ENCODE results near the gene SHROOM1. TPM values are rescaled to one million over a fixed set of nuclear protein-coding genes. Genes with fewer than 3 reads are reported as not detected.

The SHROOM1 gene
- total and polyA plus RNA-seq, 4 experiments from 2014 or later = 0.49 TPM; not detected in 3

DNA sequence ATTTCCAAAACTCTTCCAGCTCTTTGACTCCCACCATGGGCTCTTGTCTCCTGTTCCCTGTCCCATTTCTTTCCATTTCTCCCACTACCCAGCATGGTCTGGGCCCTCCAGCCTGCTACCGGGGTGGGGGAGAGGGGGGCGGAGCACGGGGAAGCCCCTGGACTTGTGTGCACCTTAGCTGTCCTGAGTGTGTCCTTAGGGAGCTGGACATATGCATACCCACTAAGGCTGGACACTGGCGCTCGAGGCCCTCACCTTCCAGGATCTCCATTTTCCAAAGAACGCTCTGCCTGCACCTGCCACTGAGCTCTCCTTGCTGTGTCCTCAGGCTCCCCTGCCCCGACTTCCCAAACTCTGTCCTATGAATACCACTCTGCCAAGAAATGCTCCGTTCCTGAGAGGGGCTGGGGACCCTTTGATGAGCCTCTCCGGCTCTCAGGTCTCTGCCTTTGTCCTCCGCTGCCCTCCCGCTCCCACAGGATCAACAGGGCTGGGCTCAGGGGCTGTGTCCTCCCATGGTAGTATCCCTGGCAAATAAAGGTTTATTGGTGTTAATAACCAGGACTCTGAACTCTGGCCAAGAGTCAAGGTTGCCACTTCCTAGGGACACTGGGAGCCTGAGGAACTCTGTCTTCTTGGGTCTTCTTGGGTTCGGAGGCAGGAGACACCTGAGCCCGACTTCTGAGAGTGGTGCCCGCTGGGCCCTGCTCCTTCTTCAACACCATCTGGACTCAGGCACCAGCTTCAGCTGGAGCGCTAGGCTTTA lies 831 bp upstream of the SHROOM1 start:
- peaks cover 18 to 43% of the 10 kb centered on the region in 2 donors for H3K27me3 Mint-ChIP-seq
- Histone ChIP-seq H3K36me3 (ENCODE audit: insufficient read depth, low read length) (no peaks in the 10 kb centered on the region), H3K27ac (ENCODE audit: low read depth, low read length) (no peak overlapping the region), H3K4me1 (ENCODE audit: insufficient read depth, low read length) (no peaks in the 10 kb centered on the region), H3K27me3 (ENCODE audit: insufficient read depth, low read length) (peaks cover 2% of the 10 kb centered on the region), H3K9me3 (ENCODE audit: control insufficient read depth in 1 of 2, low read length in 2 of 2) (no peaks in the 10 kb centered on the region), H3K4me3 (ENCODE audit: low read length in 2 of 2) (no peak overlapping the region)
- H3K4me3 Mint-ChIP-seq = peak overlapping the region; percentile 62 to 85 (median 76)
- no peaks in the 10 kb centered on the region for H3K36me3 Mint-ChIP-seq
- peaks cover 5 to 14% (median 8%) of the 10 kb centered on the region in 4 donors for H3K4me1 Mint-ChIP-seq
- peak overlapping the region in 2 of 7 donors; percentile 11 to 24 for H3K27ac Mint-ChIP-seq
- POLR2A ChIA-PET (ENCODE audit: partially characterized antibody) = no interaction called here
- H3K9me3 Mint-ChIP-seq = no peaks in the 10 kb centered on the region
- intact Hi-C loops (cut with micrococcal nuclease) = no loop called here
- CTCF ChIA-PET (ENCODE audit: partially characterized antibody) = interaction anchor here (1.7 to 4.1 kb wide), 4 partner anchors 11 to 52 kb away, joined by 6 to 42 read pairs (median 12); no protein-coding TSS in a partner anchor
- no peak for DNase-seq

DNA sequence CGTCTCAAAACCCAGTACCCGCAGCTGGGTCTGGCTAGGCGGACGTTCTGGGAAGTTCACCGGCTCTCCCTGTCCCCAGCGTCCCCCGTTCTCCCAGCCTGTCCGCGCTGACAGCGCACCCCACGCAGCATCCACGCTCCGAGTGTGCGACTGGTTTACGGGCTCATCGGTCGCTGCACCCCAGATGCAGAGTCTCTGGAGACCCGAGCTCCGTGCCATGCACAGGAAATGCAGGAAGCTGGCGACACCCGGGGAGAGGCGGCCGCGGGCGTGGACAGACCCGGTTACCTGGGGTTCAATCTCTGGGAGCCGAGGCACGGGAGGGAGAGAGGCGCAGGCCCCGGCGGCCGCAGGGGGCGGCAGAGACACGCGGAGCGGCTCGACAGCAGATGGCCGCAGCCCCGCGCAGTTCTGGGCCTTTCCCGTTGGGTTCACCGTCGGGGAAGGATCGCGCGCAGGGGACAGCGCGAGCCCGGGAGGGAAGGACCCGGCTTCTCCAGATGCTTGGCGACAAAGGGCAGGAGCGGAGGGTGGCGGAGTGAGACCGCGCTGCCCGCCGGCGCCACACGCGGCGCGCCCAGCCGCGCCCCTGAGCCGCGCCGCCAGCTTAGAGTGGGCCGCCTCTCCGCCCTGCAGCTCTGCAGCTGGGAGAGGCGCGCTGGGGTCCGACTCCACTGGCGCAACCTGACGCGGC lies 558 bp downstream of the SHROOM1 start:
- peak; percentile 65 to 71 (median 68) for DNase-seq
- H3K27me3 ChIP-seq (ENCODE audit: insufficient read depth, low read length) = peaks cover 8% of the 10 kb centered on the region
- ChIA-PET POLR2A (ENCODE audit: partially characterized antibody) (interaction anchor here (1.7 to 2.6 kb wide), 3 partner anchors 10 to 53 kb away, joined by 7 to 9 read pairs (median 7); partner anchors contain the start of genes GDF9 and UQCRQ), CTCF (ENCODE audit: partially characterized antibody) (interaction anchor here (1.0 to 4.1 kb wide), 13 partner anchors 9 to 61 kb away, joined by 3 to 42 read pairs (median 6); no protein-coding TSS in a partner anchor)
- no peaks in the 10 kb centered on the region for H3K9me3 ChIP-seq (ENCODE audit: control insufficient read depth in 1 of 2, low read length in 2 of 2)
- Mint-ChIP-seq H3K27me3 (peaks cover 21 to 45% of the 10 kb centered on the region in 2 donors), H3K9me3 (no peaks in the 10 kb centered on the region), H3K27ac (peak overlapping the region in 4 of 7 donors; percentile 12 to 83 (median 70)), H3K36me3 (no peaks in the 10 kb centered on the region), H3K4me3 (peak overlapping the region; percentile 86 to 92 (median 90)), H3K4me1 (peaks cover 5 to 14% (median 8%) of the 10 kb centered on the region in 4 donors)
- intact Hi-C loops (cut with micrococcal nuclease) = loop anchor here (1.0 to 10.0 kb wide), 2 partner anchors 53 to 535 kb away; partner anchors contain the start of gene SLC22A4
- no peaks in the 10 kb centered on the region for H3K36me3 ChIP-seq (ENCODE audit: insufficient read depth, low read length)
- H3K4me1 ChIP-seq (ENCODE audit: insufficient read depth, low read length) = no peaks in the 10 kb centered on the region
- H3K4me3 ChIP-seq (ENCODE audit: low read length in 2 of 2) = peak overlapping the region in 1 of 2 donors; percentile 58
- H3K27ac ChIP-seq (ENCODE audit: low read depth, low read length) = no peak overlapping the region

DNA sequence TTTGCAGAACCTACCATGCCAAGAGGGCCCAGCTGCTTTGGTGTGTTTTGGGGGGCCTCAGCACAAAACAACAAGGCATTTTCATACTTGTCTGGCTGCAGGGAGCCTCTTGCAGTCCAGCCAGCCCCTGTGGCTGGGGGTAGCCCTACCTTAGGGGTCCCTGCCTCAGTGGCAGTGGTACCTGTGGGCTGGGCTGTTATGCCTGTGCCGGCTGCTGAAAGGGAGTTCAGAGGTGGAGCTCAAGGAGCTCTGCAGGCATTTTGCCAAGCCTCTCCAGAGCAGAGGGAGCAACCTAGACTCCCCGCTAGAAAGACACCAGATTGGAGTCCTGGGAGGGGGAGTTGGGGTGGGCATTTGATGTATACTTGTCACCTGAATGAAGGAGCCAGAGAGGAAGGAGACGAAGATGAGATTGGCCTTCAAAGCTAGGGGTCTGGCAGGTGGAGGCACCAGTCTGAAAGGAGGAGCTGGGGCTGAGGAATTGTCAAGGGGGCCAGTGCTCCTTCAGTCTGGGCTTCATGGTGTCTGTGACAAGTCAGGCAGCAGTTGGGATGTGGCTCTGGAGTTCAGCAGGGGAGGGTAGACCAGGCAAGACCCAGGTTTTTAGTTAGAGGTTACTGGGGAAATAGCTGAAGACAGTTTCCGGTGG lies 1.5 kb downstream of the SHROOM1 start:
- Histone ChIP-seq H3K4me3 (ENCODE audit: low read length in 2 of 2) (no peak overlapping the region), H3K36me3 (ENCODE audit: insufficient read depth, low read length) (no peaks in the 10 kb centered on the region), H3K27me3 (ENCODE audit: insufficient read depth, low read length) (peaks cover 17% of the 10 kb centered on the region), H3K27ac (ENCODE audit: low read depth, low read length) (no peak overlapping the region), H3K4me1 (ENCODE audit: insufficient read depth, low read length) (no peaks in the 10 kb centered on the region), H3K9me3 (ENCODE audit: control insufficient read depth in 1 of 2, low read length in 2 of 2) (no peaks in the 10 kb centered on the region)
- no peaks in the 10 kb centered on the region for H3K9me3 Mint-ChIP-seq
- ChIA-PET POLR2A (ENCODE audit: partially characterized antibody) (interaction anchor here (1.7 to 2.6 kb wide), 3 partner anchors 9 to 54 kb away, joined by 7 to 9 read pairs (median 7); partner anchors contain the start of genes GDF9 and UQCRQ), CTCF (ENCODE audit: partially characterized antibody) (interaction anchor here (0.8 to 4.1 kb wide), 16 partner anchors 8 to 302 kb away, joined by 3 to 42 read pairs (median 6); no protein-coding TSS in a partner anchor)
- DNase-seq = no peak
- peak overlapping the region; percentile 63 to 92 (median 81) for H3K4me3 Mint-ChIP-seq
- H3K4me1 Mint-ChIP-seq = peaks cover 5 to 14% (median 8%) of the 10 kb centered on the region in 4 donors
- intact Hi-C loops (cut with micrococcal nuclease) = loop anchor here (10.0 kb wide), 1 partner anchor 534 kb away; the partner anchor contains the start of gene SLC22A4
- H3K27ac Mint-ChIP-seq = peak overlapping the region in 1 of 7 donors; percentile 60
- no peaks in the 10 kb centered on the region for H3K36me3 Mint-ChIP-seq
- peaks cover 24 to 47% of the 10 kb centered on the region in 2 donors for H3K27me3 Mint-ChIP-seq

DNA sequence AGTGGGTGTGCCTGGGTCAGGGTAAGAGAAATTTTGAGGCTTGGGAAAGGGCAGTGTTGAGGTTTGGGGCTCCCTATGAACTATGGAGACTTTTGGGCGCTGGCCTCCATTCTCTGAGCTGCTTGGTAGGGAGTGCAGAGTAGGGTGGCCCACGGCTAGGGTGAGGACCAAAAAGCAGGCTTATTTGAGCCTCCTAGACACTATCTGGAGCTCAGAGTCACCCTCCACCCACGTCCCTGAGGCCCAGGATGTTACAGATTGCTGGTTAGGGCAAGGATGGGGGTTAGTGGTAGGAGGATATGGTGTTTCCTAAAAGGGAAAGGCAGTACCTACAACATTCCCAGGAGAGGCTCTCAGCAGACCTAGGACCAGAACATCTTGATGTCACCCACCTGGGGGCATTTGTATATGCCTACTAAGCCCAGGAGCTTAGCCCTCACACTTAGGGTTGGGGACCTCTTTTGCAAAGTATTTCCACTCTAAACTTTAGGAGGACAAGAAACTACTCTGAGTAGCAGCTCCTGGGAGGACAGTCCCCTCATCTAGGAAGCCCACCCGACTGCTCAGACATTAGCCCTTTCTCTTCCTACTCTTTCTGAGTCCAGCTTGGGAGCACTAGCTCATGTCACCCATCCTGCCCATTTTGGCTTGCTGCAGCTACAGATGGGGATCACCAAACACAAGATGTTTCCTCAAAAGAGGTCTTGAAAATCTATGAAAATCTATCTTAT lies 2.3 kb downstream of the SHROOM1 start:
- Mint-ChIP-seq H3K9me3 (no peaks in the 10 kb centered on the region), H3K4me1 (peaks cover 6 to 14% (median 8%) of the 10 kb centered on the region in 4 donors), H3K27ac (peak overlapping the region in 2 of 7 donors; percentile 8 to 19), H3K36me3 (no peaks in the 10 kb centered on the region), H3K27me3 (peaks cover 24 to 50% of the 10 kb centered on the region in 2 donors), H3K4me3 (peak overlapping the region in 2 of 8 donors; percentile 13 to 59)
- DNase-seq = no peak
- ChIA-PET POLR2A (ENCODE audit: partially characterized antibody) (interaction anchor here (1.7 to 2.6 kb wide), 3 partner anchors 8 to 55 kb away, joined by 7 to 9 read pairs (median 7); partner anchors contain the start of genes GDF9 and UQCRQ), CTCF (ENCODE audit: partially characterized antibody) (interaction anchor here (0.6 to 4.1 kb wide), 10 partner anchors 8 to 301 kb away, joined by 3 to 42 read pairs (median 6); no protein-coding TSS in a partner anchor)
- Histone ChIP-seq H3K27ac (ENCODE audit: low read depth, low read length) (no peak overlapping the region), H3K4me1 (ENCODE audit: insufficient read depth, low read length) (no peaks in the 10 kb centered on the region), H3K36me3 (ENCODE audit: insufficient read depth, low read length) (no peaks in the 10 kb centered on the region), H3K4me3 (ENCODE audit: low read length in 2 of 2) (no peak overlapping the region), H3K27me3 (ENCODE audit: insufficient read depth, low read length) (peaks cover 20% of the 10 kb centered on the region), H3K9me3 (ENCODE audit: control insufficient read depth in 1 of 2, low read length in 2 of 2) (no peaks in the 10 kb centered on the region)
- intact Hi-C loops (cut with micrococcal nuclease) = loop anchor here (10.0 kb wide), 1 partner anchor 533 kb away; the partner anchor contains the start of gene SLC22A4

DNA sequence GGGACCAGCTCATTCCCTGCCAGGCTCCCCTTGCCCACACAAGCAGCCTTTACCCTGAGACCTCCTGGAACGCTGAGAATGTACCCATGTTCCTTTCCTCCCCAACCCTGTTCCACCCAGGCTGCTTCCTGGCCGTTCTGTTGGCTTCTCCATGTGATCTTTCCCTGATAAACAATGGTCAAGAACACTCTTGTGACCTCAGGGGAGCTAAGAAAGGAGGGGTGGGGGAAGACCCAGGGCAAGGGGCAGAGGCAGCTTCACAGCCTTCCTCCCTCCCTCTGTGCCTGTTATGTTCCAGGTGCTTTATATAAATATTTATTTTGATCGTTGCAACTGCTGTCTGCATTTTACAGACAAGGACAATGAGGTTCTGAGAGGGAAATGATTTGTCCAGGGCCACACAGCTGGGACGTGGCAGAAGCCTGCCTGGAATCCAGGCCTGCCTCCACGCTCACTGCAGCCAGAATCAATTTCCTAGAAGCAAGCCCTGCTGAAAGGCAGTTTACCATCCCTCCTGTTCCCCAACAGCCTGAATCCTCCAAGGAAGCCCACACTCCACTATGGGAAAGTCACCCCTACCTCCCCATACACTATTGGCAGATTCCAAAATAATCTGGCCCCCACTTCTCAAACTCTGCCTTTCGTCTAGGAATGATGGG lies 3.9 kb downstream of the SHROOM1 start:
- ChIA-PET CTCF (ENCODE audit: partially characterized antibody) (interaction anchor here (0.6 to 1.2 kb wide), 4 partner anchors 9 to 57 kb away, joined by 3 to 6 read pairs (median 4); no protein-coding TSS in a partner anchor), POLR2A (ENCODE audit: partially characterized antibody) (no interaction called here)
- Mint-ChIP-seq H3K27ac (no peak overlapping the region), H3K4me1 (peaks cover 4 to 13% (median 7%) of the 10 kb centered on the region in 4 donors), H3K4me3 (peak overlapping the region in 7 of 8 donors; percentile 25 to 74 (median 51)), H3K27me3 (peaks cover 24 to 47% of the 10 kb centered on the region in 2 donors), H3K36me3 (no peaks in the 10 kb centered on the region), H3K9me3 (no peaks in the 10 kb centered on the region)
- Histone ChIP-seq H3K27ac (ENCODE audit: low read depth, low read length) (no peak overlapping the region), H3K9me3 (ENCODE audit: control insufficient read depth in 1 of 2, low read length in 2 of 2) (no peaks in the 10 kb centered on the region), H3K36me3 (ENCODE audit: insufficient read depth, low read length) (no peaks in the 10 kb centered on the region), H3K4me3 (ENCODE audit: low read length in 2 of 2) (no peak overlapping the region), H3K27me3 (ENCODE audit: insufficient read depth, low read length) (peaks cover 20% of the 10 kb centered on the region), H3K4me1 (ENCODE audit: insufficient read depth, low read length) (no peaks in the 10 kb centered on the region)
- intact Hi-C loops (cut with micrococcal nuclease) = loop anchor here (10.0 kb wide), 1 partner anchor 532 kb away; the partner anchor contains the start of gene SLC22A4
- DNase-seq = no peak
